ENCODE measurements around the gene BRD2.

- TF ChIP-seq CTCF (conservative IDR thresholded peaks at IDR 0.05; ENCODE audit: low read depth, low read length), result no peak
- no peak for TF ChIP-seq NFE2L2 (IDR thresholded peaks at IDR 0.05; ENCODE audit: low read depth, low read length)
- no peak for TF ChIP-seq RCOR1 (IDR thresholded peaks at IDR 0.05; ENCODE audit: insufficient replicate concordance, low read length)
- TF ChIP-seq RAD21 (IDR thresholded peaks at IDR 0.05; ENCODE audit: low read length), result no peak
- no peak for TF ChIP-seq CEBPB (IDR thresholded peaks at IDR 0.05; ENCODE audit: low read depth, low read length)
- TF ChIP-seq POLR2A (IDR thresholded peaks at IDR 0.05; ENCODE audit: low read depth, low read length), result no peak
- TF ChIP-seq RFX5 (IDR thresholded peaks at IDR 0.05; ENCODE audit: low read depth, low read length), result no peak
- TF ChIP-seq CHD1 (IDR thresholded peaks at IDR 0.05; ENCODE audit: low read depth, low read length), result no peak
Measured at GRCh38 chr6:33028220-33028849, 59.9 kb downstream of the BRD2 start.
